PC-3 (cell line): ENCODE results near the gene QPRT. TPM values are rescaled to one million over a fixed set of nuclear protein-coding genes. Genes with fewer than 3 reads are reported as not detected.
"Not testable (repeated sequence)": the region's sequence is repeated elsewhere in the genome, so short reads cannot be mapped to it uniquely, and the experiment has no call there.

ENCODE experiments used
- ATAC-seq: fragments of 200-7000 bp; cut with Tn5 transposase; 2 replicates; pipeline ENCODE4 v1.9.1; 2020; ENCODE audit warnings: mild to moderate bottlenecking, moderate library complexity
- BruUV-seq: library from RNA; stranded (reverse); fragments of 400-500 nt; replicated peaks from 2 replicates; lab custom pipeline; 2021; lab: Mats Ljungman, UMichigan
- CTCF ChIA-PET: fragments of 300-600 bp; sonication (Branson Sonifier 250); formaldehyde crosslinking; loops from one replicate; lab custom pipeline; 2022; ENCODE audit warnings: antibody characterized with exemption; lab: Charles Lee
- POLR2A ChIA-PET: fragments of 300-600 bp; sonication (Branson Sonifier 250); formaldehyde crosslinking; loops from one replicate; lab custom pipeline; 2022; ENCODE audit warnings: antibody characterized with exemption; ENCODE audit not compliant: unreplicated experiment; lab: Charles Lee
- DNase-seq: peaks from one replicate; pipeline ENCODE4 v3.0.0-alpha.2; 2015
- H2AFZ ChIP-seq: fragments of 300-600 bp; sonication (generic); 2 replicates; pipeline ENCODE4 v1.6.0; 2016; ENCODE audit warnings: antibody characterized with exemption, low read length
- H3F3A ChIP-seq: fragments of 300-600 bp; sonication (generic); one replicate; pipeline ENCODE4 v1.6.0; 2017; ENCODE audit warnings: antibody characterized with exemption, low read length, control low read depth, mild to moderate bottlenecking; ENCODE audit not compliant: unreplicated experiment
- H3K27ac ChIP-seq: fragments of 300-600 bp; sonication (generic); 2 replicates; pipeline ENCODE4 v1.5.1; 2016; ENCODE audit warnings: mild to moderate bottlenecking, low read length
- H3K27me3 ChIP-seq: fragments of 300-600 bp; sonication (generic); 2 replicates; pipeline ENCODE4 v1.6.1; 2016; ENCODE audit warnings: low read length, mixed read lengths
- H3K36me3 ChIP-seq: fragments of 300-600 bp; sonication (generic); 2 replicates; pipeline ENCODE4 v1.6.1; 2016; ENCODE audit warnings: low read depth, mixed run types, low read length, mixed read lengths
- H3K4me1 ChIP-seq: fragments of 300-600 bp; sonication (generic); 2 replicates; pipeline ENCODE4 v1.5.1; 2016; ENCODE audit warnings: low read length; ENCODE audit not compliant: insufficient read depth
- H3K4me2 ChIP-seq: fragments of 300-600 bp; sonication (generic); 2 replicates; pipeline ENCODE4 v1.6.0; 2016; ENCODE audit warnings: low read length
- H3K4me3 ChIP-seq: fragments of 300-600 bp; sonication (generic); 2 replicates; pipeline ENCODE4 v1.5.1; 2016; ENCODE audit warnings: mild to moderate bottlenecking, low read length, mixed read lengths
- H3K79me2 ChIP-seq: fragments of 300-600 bp; sonication (generic); 2 replicates; pipeline ENCODE4 v1.6.1; 2017; ENCODE audit warnings: low read length, mixed read lengths
- H3K9ac ChIP-seq: fragments of 300-600 bp; sonication (generic); 2 replicates; pipeline ENCODE4 v1.6.0; 2016; ENCODE audit warnings: mild to moderate bottlenecking, low read length
- H3K9me2 ChIP-seq: fragments of 300-600 bp; sonication (generic); replicated peaks from 2 replicates; pipeline ENCODE4 v1.6.1; 2016; ENCODE audit warnings: mixed run types, low read length, mixed read lengths
- H3K9me3 ChIP-seq: fragments of 300-600 bp; sonication (generic); 2 replicates; pipeline ENCODE4 v1.6.1; 2016; ENCODE audit warnings: low read length, mixed read lengths
- H4K20me1 ChIP-seq: fragments of 300-600 bp; sonication (generic); 2 replicates; pipeline ENCODE4 v1.6.1; 2016; ENCODE audit warnings: low read length, mixed read lengths
- CTCF ChIP-seq: fragments of 300-600 bp; sonication (generic); conservative IDR thresholded peaks from 2 replicates; pipeline ENCODE4 v1.5.1; 2017; ENCODE audit warnings: antibody characterized with exemption, low read depth, mild to moderate bottlenecking, low read length
- EZH2 ChIP-seq: fragments of 300-600 bp; sonication (generic); IDR thresholded peaks from one replicate; pipeline ENCODE4 v1.6.1; 2017; ENCODE audit warnings: antibody characterized with exemption, mild to moderate bottlenecking, low read length; ENCODE audit not compliant: unreplicated experiment
- EZH2phosphoT487 ChIP-seq: fragments of 300-600 bp; sonication (generic); IDR thresholded peaks from 2 replicates; pipeline ENCODE4 v1.6.1; 2018; ENCODE audit warnings: mild to moderate bottlenecking, antibody characterized with exemption, low read length, borderline replicate concordance
- intact Hi-C: fragments of 100-400 bp; cut with micrococcal nuclease; formaldehyde crosslinking; loops from 2 replicates; pipeline ENCODE4 v1.9.0; 2023
- total RNA-seq: library from RNA; depleted of rRNA; stranded (reverse); fragments of >200 nt; gene quantifications from 2 replicates; pipeline ENCODE4 v1.2.3, GENCODE V29; 2014

Gene QPRT
- total RNA-seq, 1 experiment from 2014 or later, result 0.22 TPM

GRCh38 chr16:29717113-29717512, 38.1 kb downstream of the QPRT start:
- Histone ChIP-seq H3F3A (no peaks in the 10 kb centered on the region), H3K9me3 (no peaks in the 10 kb centered on the region), H3K27me3 (no peaks in the 10 kb centered on the region), H2AFZ (no peak overlapping the region), H3K9ac (no peak overlapping the region), H4K20me1 (no peaks in the 10 kb centered on the region), H3K27ac (no peak overlapping the region), H3K9me2 (no peaks in the 10 kb centered on the region), H3K36me3 (no peaks in the 10 kb centered on the region), H3K4me2 (no peak overlapping the region), H3K4me3 (no peak overlapping the region), H3K4me1 (no peaks in the 10 kb centered on the region), H3K79me2 (no peaks in the 10 kb centered on the region)
- TF ChIP-seq EZH2, result no peak
- TF ChIP-seq EZH2phosphoT487, result no peak
- TF ChIP-seq CTCF, result no peak
- intact Hi-C loops, result no loop called here
- ATAC-seq, result no peak
- no TSS peak for BruUV-seq
- CTCF ChIA-PET, result no interaction called here
- POLR2A ChIA-PET, result no interaction called here
- no peak for DNase-seq

DNA sequence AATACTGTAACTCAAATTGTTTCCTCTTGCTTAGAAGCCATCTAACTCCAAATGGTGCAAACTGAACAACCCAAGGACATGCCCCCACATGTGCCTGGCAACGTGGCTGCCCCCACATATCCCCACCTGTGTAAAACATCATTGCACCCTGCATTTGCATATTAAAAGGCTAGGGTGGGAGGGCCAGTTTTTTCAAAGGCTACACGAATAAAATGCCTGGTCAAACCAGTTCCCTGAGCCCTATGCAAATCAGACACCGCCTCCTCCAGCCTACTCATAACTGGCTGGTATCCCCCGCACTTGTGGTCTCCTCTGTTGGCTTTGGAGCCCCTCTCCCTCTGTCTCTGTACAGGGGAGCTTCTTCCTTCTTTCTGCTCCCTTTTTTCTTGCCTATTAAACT, 40.1 kb downstream of the QPRT start:
- ATAC-seq, result no peak
- no peak overlapping the region for H3K9ac ChIP-seq
- ChIA-PET POLR2A (no interaction called here), CTCF (no interaction called here)
- no peaks in the 10 kb centered on the region for H3F3A ChIP-seq
- H3K79me2 ChIP-seq, result no peaks in the 10 kb centered on the region
- H3K4me2 ChIP-seq, result no peak overlapping the region
- H3K9me3 ChIP-seq, result no peaks in the 10 kb centered on the region
- intact Hi-C loops, result no loop called here
- H2AFZ ChIP-seq, result no peak overlapping the region
- BruUV-seq, result no TSS peak
- no peak overlapping the region for H3K4me3 ChIP-seq
- H3K36me3 ChIP-seq, result no peaks in the 10 kb centered on the region
- no peak overlapping the region for H3K27ac ChIP-seq
- no peak for DNase-seq
- no peaks in the 10 kb centered on the region for H4K20me1 ChIP-seq
- TF ChIP-seq EZH2, result no peak
- TF ChIP-seq EZH2phosphoT487, result no peak
- TF ChIP-seq CTCF, result no peak
- H3K9me2 ChIP-seq, result no peaks in the 10 kb centered on the region
- H3K4me1 ChIP-seq, result no peaks in the 10 kb centered on the region
- no peaks in the 10 kb centered on the region for H3K27me3 ChIP-seq

DNA sequence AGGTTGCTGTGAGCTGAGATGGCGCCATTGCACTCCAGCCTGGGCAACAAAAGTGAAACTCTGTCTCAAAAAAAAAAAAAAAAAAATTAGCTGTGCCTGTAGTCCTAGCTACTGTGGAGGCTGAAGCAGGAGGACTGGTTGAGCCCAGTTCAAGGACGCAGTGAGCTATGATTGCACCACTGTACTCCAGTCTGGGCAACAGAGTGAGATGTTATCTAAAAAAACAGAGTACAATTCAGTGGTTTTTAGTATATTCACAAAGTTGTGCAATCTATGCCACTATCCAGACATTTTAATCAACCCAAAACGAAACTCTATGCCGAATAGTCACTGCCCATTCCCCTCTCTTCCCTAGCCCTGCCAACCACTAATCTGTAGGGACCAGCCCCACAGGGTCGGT, 41.7 kb downstream of the QPRT start:
- DNase-seq (no peak), ATAC-seq (no peak)
- Histone ChIP-seq H3K9me2 (no peaks in the 10 kb centered on the region), H3K4me3 (no peak overlapping the region), H3K36me3 (no peaks in the 10 kb centered on the region), H3K79me2 (no peaks in the 10 kb centered on the region), H3F3A (no peaks in the 10 kb centered on the region), H2AFZ (no peak overlapping the region), H4K20me1 (no peaks in the 10 kb centered on the region), H3K4me1 (no peaks in the 10 kb centered on the region), H3K27me3 (no peaks in the 10 kb centered on the region), H3K27ac (no peak overlapping the region), H3K9ac (no peak overlapping the region), H3K4me2 (no peak overlapping the region), H3K9me3 (no peaks in the 10 kb centered on the region)
- no TSS peak for BruUV-seq
- CTCF ChIA-PET, result interaction anchor here (0.5 kb wide), 1 partner anchor 30 kb away, joined by 6 read pairs; no protein-coding TSS in a partner anchor
- POLR2A ChIA-PET, result interaction anchor here (0.7 kb wide), 1 partner anchor 84 kb away, joined by 12 read pairs; no protein-coding TSS in a partner anchor
- TF ChIP-seq EZH2phosphoT487 (no peak), EZH2 (no peak), CTCF (no peak)
- intact Hi-C loops, result no loop called here

DNA sequence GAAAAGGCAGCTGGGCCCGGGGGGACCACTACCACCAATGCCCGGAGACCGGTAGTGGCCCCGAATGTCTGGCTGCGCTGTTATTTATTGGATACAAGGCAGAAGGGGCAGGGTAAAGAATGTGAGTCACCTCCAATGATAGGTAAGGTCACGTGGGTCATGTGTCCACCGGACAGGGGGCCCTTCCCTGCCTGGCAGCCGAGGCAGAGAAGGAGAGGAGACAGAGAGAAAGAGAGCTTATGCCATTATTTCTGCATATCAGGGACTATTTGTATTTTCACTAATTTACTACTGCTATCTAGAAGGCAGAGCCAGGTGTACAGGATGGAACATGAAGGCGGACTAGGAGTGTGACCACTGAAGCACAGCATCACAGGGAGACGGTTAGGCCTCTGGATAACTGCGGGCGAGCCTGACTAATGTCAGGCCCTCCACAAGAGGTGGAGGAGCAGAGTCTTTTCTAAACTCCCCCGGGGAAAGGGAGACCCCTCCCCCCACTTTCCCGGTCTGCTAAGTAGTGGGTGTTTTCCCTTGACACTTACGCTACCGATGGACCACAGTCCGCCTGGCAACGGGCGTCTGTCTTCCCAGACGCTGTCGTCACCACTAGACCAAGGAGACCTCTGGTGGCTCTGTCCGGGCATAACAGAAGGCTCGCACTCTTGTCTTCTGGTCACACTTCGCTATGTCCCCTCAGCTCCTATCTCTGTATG, 42.3 kb downstream of the QPRT start:
- ATAC-seq, result peak; percentile 62
- peak; percentile 63 for DNase-seq

More for the DNA sequence above, 42.3 kb downstream of the QPRT start:
- H3K79me2 ChIP-seq, BruUV-seq, H2AFZ ChIP-seq, H3K36me3 ChIP-seq, H3K9ac ChIP-seq, intact Hi-C loops, POLR2A ChIA-PET, H3K9me3 ChIP-seq, H3K27me3 ChIP-seq, H3K4me2 ChIP-seq, H3F3A ChIP-seq, H3K4me1 ChIP-seq, H3K9me2 ChIP-seq, H4K20me1 ChIP-seq, H3K4me3 ChIP-seq, H3K27ac ChIP-seq: not testable (repeated sequence)
- CTCF ChIA-PET, result interaction anchor here (0.6 kb wide), 1 partner anchor 23 kb away, joined by 3 read pairs; no protein-coding TSS in a partner anchor
